Neutrophil (primary cell): ENCODE measurements around the gene TUG1.

Experiments used
- H3K27ac ChIP-seq: fragments of 200-600 bp; sonication (generic); 2 replicates; pipeline ENCODE4 v1.5.1; 2016; ENCODE audit warnings: mild to moderate bottlenecking, moderate library complexity
- H3K27me3 ChIP-seq: fragments of 200-600 bp; sonication (generic); 2 replicates; pipeline ENCODE4 v1.6.0; 2016; ENCODE audit warnings: mild to moderate bottlenecking
- H3K36me3 ChIP-seq: fragments of 200-600 bp; sonication (generic); 2 replicates; pipeline ENCODE4 v1.5.1; 2017
- H3K4me1 ChIP-seq, 2 experiments: fragments of 200-600 bp in 1 of 2; sonication (generic) in 1 of 2; 1 replicate in 1 of 2; 2 replicates in 1 of 2; pipeline versions ENCODE4 v1.5.1 to v1.6.1; 2013 to 2016; ENCODE audit warnings: low read depth in 1 of 2, low read length in 1 of 2, mild to moderate bottlenecking in 1 of 2, moderate library complexity in 1 of 2; ENCODE audit not compliant: control insufficient read depth in 1 of 2, insufficient read depth in 1 of 2
- H3K4me3 ChIP-seq, 2 experiments: fragments of 200-600 bp in 1 of 2; sonication (generic) in 1 of 2; 1 replicate in 1 of 2; 2 replicates in 1 of 2; pipeline ENCODE4 v1.5.1; 2013 to 2016; ENCODE audit warnings: low read depth in 1 of 2, low read length in 1 of 2, mild to moderate bottlenecking in 1 of 2, moderate library complexity in 1 of 2
- H3K9me3 ChIP-seq: fragments of 200-600 bp; sonication (generic); 2 replicates; pipeline ENCODE4 v1.5.1; 2016
- CTCF ChIP-seq: fragments of 200-600 bp; sonication (generic); IDR thresholded peaks from 2 replicates; pipeline ENCODE4 v1.5.1; 2016; ENCODE audit warnings: antibody characterized with exemption

Gene TUG1

DNA sequence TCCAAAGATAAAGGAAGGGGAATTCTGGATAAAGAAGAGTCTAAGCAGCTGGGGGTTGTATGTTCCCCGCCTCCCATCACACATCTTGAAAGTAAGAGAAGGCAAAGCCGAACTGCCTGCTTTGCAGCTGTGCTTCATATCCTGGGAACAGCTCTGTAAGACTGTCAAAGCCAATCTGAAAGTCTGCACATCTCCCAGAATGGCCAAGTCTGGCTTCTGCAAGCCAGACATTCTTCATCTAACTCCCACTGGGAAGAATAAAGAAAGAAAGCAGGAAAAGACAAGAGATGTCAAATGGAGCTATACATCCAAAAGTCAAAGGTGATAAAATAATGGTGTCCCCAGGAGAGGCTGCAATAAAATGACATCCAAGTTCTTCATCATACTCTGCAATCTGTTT, 15.9 kb upstream of the TUG1 start:
- Histone ChIP-seq H3K27me3 (no peaks in the 10 kb centered on the region), H3K9me3 (no peaks in the 10 kb centered on the region), H3K4me3 (no peak overlapping the region), H3K36me3 (peaks cover 14% of the 10 kb centered on the region), H3K27ac (no peak overlapping the region), H3K4me1 (no peaks in the 10 kb centered on the region)
- TF ChIP-seq CTCF, result no peak

GRCh38 chr22:30955153-30955552, 13.9 kb upstream of the TUG1 start:
- Histone ChIP-seq H3K36me3 (no peaks in the 10 kb centered on the region), H3K4me1 (no peaks in the 10 kb centered on the region), H3K4me3 (no peak overlapping the region), H3K9me3 (no peaks in the 10 kb centered on the region), H3K27me3 (no peaks in the 10 kb centered on the region), H3K27ac (no peak overlapping the region)
- no peak for TF ChIP-seq CTCF

GRCh38 chr22:30964858-30965257, 4.2 kb upstream of the TUG1 start:
- Histone ChIP-seq H3K36me3 (no peaks in the 10 kb centered on the region), H3K4me1 (peaks cover 12% of the 10 kb centered on the region in 2 experiments), H3K4me3 (no peak overlapping the region), H3K9me3 (no peaks in the 10 kb centered on the region), H3K27ac (no peak overlapping the region), H3K27me3 (no peaks in the 10 kb centered on the region)
- no peak for TF ChIP-seq CTCF

DNA sequence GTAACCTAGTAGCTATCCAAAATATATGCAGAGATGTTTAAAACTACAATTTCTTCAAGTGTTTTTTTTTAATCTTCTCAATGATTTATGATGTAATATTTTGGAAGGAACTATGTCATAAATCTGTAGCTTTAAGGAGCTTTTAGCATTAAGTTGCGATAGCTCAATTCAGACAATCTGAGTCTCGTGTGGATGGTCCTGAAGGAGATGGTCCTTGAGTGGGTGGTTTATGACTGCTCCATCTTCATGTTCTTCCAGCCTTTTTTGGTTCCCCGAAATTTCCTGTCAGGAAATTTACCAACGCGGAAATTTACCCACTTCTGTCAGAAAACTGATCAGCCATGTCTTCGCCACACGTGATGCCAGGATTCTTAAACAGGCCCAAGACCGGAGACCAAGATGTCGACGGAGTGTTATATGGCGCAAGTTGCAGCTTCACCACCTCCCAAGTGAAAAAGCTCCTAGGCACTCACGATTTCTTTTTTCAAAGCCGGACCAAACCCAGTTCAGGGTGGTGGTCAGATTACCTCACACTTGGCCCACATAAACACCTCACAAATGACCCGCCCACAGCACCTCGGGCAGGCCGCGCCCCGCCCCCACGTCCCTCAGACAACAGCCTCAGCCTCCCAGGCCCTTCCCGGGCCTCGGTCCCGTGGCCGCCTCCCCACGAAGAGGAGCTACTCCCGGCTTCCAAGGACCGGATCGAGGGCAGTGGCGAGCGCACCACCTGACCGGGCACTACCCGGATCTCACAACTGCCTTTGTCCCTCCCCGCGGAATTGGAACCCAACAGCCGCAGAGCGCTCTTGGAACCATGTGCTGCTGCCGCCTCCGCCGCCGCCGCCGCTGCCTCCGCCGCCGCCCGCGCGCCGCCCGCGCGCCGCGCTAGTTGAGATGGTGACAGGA, 796 bp upstream of the TUG1 start, which contains the start of gene MORC2:
TSS of gene MORC2 (minus strand) at position 760 of the 909 bp plus-strand sequence. CDS start 885 bp downstream, outside the sequence.
- no peak for TF ChIP-seq CTCF
- Histone ChIP-seq H3K27me3 (no peaks in the 10 kb centered on the region), H3K4me3 (peak within 1 kb of the TSS; percentile 68 to 80), H3K4me1 (peaks cover 34 to 35% of the 10 kb centered on the region in 2 experiments), H3K27ac (peak within 1 kb of the TSS; percentile 97), H3K9me3 (no peaks in the 10 kb centered on the region), H3K36me3 (peaks cover 20% of the 10 kb centered on the region)

DNA sequence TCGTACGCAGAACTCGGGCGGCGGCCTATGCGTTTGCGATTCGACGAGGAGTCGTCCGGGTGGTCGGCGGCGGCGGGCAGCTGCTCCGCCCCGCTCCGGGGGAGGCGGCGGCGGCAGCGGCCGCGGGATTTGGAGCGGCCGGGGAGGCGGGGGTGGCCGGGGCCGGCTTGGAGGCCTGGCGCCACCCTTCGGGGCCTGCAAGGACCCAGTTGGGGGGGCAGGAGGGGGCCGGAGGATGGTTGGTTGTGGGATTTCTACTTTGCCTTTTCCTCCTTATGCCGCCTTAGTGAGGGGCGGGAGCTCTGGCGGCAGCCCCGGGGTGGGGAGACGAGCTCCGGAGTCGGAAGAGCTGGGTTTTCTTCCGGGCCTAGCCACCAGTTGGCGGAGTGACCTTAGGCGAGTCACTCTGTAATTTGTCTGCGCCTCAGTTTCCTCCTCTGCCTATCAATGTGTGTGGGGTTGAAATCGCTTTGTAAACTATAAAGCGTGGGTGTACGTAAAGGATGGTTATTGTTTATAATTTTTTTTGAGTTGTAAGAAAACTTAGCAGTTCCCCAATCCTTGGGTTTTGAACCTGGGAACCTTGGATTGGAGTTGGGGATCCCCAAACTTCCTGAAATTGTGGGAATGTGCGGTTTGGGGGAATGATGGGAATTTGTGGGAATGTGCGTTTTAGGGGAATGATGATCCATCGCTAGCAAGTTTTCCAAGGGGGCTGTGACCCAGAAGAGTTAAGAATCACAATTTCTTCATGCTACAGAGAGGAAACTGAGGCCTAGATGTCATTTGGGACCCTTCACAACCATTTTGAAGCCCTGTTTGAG, 679 bp downstream of the TUG1 start:
- peak overlapping the region; percentile 68 to 80 for H3K4me3 ChIP-seq
- peak; percentile 20 for TF ChIP-seq CTCF
- H3K4me1 ChIP-seq, result peaks cover 34 to 35% of the 10 kb centered on the region in 2 experiments
- H3K27me3 ChIP-seq, result no peaks in the 10 kb centered on the region
- H3K9me3 ChIP-seq, result no peaks in the 10 kb centered on the region
- peaks cover 26% of the 10 kb centered on the region for H3K36me3 ChIP-seq
- H3K27ac ChIP-seq, result peak overlapping the region; percentile 97
